Fibroblast of skin of right quadriceps (primary cell): ENCODE measurements around the gene TIMP3.

ENCODE experiments used
- DNase-seq: peaks from one replicate; pipeline ENCODE4 v3.0.0-alpha.2; 2013

Gene TIMP3

GRCh38 chr22:32786027-32786418 lies 15.5 kb upstream of the TIMP3 start:
- no peak for DNase-seq

DNA sequence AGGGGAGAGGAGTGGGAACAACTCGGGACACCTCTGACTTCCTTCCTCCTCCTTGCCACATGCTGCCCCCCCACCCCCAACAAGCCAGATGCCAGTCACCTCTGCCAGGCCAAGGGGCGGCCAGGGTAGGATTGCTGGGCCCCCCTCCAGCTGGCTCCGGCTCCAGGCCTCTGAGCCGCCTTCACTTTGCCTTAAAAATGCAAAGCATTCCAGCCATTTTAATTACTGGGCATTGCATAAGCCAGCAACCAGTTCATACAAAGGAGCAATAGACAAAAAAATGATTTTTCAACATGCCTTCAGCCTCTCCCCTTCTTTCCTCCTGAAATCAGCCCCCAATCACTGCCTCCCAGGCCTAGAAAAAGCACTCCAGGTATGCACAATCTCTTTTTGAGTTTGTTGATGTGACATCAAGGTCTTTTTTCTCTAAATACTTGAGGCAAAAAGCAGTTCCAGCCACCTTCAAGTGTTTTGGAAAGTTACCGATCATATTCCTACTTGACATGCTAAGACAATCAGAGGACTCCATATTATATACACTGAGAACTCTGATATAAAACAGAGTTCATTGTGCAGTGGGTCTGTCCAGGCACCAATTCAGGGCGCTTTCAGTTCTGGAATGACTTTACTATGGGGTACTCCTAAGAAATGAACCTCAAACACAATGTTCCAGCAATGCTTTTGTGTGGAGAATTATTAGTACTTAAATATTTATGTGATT lies 12.4 kb upstream of the TIMP3 start:
- peak; percentile 78 for DNase-seq

DNA sequence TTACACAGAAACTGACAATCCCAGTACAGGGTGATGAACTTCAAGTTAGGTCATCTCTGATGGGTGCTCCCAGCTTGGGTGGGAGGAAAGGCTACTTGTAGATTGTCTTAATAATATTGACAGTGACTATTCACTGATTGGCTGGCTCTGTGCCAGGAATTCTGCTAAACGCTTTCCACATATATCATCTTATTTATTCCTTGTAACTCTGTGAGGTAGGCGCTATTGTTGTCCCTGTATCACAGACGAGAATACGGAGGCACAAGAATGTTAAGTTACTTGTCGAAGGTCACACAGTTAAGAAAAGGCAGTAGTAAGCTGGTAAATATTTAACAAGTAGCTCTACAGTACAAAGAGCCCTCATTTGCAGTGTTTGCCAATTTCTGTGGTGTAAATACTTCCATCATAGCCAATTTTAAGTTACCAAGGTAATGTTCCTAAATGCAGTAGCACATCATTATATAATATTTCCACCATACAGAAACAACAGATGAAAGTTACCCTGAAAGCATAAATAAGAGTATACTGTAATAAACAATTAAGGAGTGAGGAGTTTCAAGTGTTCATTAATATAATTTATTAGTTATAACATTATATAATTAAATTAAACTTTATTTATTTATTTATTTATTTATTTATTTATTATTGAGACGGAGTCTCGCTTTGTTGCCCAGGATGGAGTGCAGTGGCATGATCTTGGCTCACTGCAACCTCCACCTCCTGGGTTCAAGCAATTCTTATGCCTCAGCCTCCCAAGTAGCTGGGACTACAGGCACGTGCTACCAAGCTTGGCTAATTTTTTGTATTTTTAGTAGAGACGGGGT lies 11.5 kb upstream of the TIMP3 start:
- no peak for DNase-seq

- DNase-seq: no peak
Measured at GRCh38 chr22:32791056-32791455, 10.4 kb upstream of the TIMP3 start.

- no peak for DNase-seq
Measured at GRCh38 chr22:32791485-32791884, 10.0 kb upstream of the TIMP3 start.

DNA sequence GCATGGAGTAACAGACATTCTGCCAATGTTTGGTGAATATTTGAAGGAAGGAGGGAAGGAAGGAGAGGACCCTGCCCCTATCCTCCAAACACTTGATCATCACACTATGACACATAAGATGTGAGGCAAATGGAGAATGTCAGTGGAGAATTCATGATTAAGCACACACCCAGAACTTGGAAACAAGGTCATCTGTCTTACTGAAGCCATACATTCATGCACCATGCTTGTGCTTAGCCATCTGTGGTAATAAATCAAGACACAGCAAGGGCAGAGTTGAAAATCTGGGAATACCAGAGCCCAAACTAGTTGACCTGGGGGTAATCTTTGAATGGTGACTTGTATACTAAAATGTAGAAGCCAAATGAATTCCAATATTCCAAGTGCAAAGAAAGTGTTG lies 7.9 kb upstream of the TIMP3 start:
- DNase-seq: no peak

GRCh38 chr22:32794449-32795213 lies 6.9 kb upstream of the TIMP3 start:
- DNase-seq: no peak

- no peak for DNase-seq
Measured at GRCh38 chr22:32795214-32795596, 6.3 kb upstream of the TIMP3 start.

- peak; percentile 72 for DNase-seq
Measured at GRCh38 chr22:32796865-32797573, 4.5 kb upstream of the TIMP3 start.

- no peak for DNase-seq
Measured at GRCh38 chr22:32799496-32799895, 2.0 kb upstream of the TIMP3 start.

DNA sequence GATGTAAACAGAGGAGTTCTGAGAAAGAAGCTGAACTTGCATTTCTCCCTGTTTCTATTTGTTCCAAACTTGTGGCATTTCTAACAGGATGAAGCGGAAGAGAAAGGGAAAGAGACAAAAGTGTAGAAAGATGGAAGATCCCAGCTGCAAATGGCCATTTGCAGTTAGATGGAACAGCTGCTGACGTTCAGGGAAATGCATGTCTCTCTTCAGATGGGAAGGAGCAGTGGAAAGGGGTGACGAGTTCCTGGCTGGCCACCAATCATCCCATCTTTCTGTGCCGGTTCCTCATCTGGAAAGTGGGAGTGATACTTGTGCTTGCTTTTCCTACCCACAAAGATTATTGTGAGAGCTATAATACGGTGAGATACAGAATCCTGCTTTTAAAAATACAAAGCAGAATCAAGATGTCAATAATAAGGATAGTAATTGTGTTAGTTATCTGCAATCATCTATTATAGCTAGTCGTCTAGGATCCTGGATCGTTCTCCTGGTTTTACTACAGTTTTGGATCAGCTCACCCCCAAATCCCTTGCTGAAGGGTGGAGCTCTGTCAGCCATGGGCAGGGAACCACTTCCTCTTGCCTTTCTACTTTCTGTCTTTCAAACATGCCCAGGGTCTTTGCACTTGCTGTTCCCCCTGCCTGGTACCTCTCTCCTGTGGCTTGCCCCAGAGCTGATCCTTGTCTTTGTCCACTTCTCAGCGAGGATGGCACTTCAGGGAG lies 1.2 kb upstream of the TIMP3 start:
- no peak for DNase-seq

- DNase-seq: no peak
Measured at GRCh38 chr22:32800994-32801536, 440 bp upstream of the TIMP3 start.

DNA sequence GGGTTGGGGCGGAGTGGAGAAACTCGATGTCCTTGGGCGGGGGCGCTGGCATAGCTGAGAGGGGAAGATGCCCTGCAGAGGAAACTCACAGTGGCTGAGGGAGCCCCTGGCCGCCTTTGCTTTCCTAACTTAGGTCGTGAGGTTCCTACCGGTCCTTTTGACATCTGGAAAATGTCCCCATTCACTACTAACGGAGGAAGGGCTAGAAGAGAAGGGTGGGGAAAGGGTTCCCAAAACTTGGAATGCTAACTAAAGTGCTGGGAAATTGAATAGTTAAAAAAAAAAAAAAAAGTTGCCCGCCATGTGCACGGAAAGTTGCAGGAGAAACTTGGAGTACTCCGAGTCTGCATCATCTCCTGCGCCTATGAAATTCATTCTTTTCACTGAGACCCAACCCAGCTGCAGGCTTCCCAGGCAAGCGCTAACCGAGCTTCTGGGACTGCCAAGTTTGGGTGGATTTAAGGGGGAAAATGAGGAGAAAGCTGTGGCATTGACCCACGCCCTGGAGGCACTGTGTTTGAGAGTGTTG lies 796 bp downstream of the TIMP3 start:
- no peak for DNase-seq

GRCh38 chr22:32803020-32803737 lies 1.7 kb downstream of the TIMP3 start:
- peak; percentile 46 for DNase-seq

GRCh38 chr22:32803738-32804435 lies 2.4 kb downstream of the TIMP3 start:
- peak; percentile 69 for DNase-seq

DNA sequence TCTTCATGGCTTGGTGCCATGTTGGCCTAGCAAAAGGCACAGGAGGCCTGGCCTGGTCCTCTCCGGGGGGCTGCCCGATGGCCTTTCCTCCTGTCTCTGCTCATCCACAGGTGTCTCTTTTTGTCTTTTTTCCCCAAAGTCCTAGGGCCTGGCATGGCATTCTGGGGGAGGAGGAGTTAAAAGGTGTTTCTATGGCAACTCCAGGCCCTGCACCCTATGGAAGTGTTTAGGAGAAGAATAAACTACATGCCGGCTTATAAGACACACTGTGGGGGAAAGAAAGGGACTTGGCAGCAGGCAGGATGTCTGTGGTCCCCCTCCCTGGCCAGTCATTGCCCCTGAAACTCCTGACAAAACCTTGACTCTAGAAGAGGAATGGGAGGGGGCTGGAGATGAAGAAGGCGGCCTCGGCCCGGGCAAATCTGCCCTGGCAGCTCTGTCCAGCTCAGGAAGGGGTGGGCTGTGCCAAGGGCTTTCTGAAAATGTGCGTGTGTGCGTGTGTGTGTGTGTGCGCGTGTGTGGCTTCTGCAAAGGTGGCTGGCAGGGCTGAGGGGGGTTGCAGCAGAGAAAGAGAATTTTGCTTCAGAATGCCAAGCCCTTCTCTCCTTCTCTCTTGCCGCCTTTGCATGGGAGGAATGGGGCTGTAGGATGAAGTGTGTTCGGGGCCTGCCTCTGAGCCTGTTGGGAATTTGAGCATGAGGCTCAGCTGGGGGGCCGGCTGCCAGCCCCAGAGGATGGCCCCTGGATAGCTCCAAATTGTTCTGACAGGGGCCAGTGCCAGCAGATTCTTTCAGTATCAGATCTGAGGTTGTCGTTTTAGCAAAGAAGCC lies 3.2 kb downstream of the TIMP3 start:
- no peak for DNase-seq

GRCh38 chr22:32805361-32805881 lies 3.9 kb downstream of the TIMP3 start:
- no peak for DNase-seq

- DNase-seq: no peak
Measured at GRCh38 chr22:32806296-32806695, 4.8 kb downstream of the TIMP3 start.

DNA sequence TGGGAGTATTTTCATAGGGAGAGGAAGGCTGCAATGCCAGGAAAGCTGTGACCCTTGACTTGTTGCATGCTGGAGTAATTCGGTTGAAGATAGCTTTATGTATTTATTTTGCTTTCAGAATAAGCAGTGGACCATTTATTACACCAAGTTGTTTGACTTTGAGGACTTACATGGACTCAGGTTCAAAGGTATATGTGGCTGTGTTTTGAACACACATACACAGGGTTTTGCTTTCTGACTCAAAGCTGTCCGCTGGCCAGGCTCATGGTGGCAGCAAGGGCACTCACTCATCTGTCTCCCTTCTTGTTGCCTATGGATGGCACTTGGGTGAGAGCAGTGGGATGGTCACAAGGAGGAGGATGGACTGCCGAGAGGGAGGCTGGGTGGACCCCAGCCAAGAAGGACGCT lies 6.5 kb downstream of the TIMP3 start:
- no peak for DNase-seq
